Mononuclear cell (primary cell): ENCODE results near the gene S1PR4. TPM values are rescaled to one million over a fixed set of nuclear protein-coding genes. Genes with fewer than 3 reads are reported as not detected.
A peak's percentile ranks its signal among the peaks of the same experiment; 100 is the strongest.
"Not testable (repeated sequence)": the region's sequence is repeated elsewhere in the genome, so short reads cannot be mapped to it uniquely, and the experiment has no call there.

Source experiments
- H3K27me3 ChIP-seq: 2 replicates; pipeline ENCODE4 v1.6.0; 2011; ENCODE audit warnings: low read length, control low read depth; ENCODE audit not compliant: insufficient read depth
- H3K4me1 ChIP-seq: 2 replicates; pipeline ENCODE4 v1.5.1; 2011; ENCODE audit warnings: mild to moderate bottlenecking, low read length, control low read depth; ENCODE audit not compliant: insufficient read depth
- H3K4me3 ChIP-seq: 2 replicates; pipeline ENCODE4 v1.5.1; 2011; ENCODE audit warnings: mild to moderate bottlenecking, low read length, moderate library complexity
- H3K9me3 ChIP-seq: 2 replicates; pipeline ENCODE4 v1.5.1; 2011; ENCODE audit warnings: low read depth, mild to moderate bottlenecking, control low read depth, low read length
- total RNA-seq: library from RNA; depleted of rRNA; stranded (reverse); fragments of >200 nt; gene quantifications from one replicate; pipeline ENCODE4 v1.2.3, GENCODE V29; 2012

Gene S1PR4
- total RNA-seq, 1 donor, result 81.6 TPM

DNA sequence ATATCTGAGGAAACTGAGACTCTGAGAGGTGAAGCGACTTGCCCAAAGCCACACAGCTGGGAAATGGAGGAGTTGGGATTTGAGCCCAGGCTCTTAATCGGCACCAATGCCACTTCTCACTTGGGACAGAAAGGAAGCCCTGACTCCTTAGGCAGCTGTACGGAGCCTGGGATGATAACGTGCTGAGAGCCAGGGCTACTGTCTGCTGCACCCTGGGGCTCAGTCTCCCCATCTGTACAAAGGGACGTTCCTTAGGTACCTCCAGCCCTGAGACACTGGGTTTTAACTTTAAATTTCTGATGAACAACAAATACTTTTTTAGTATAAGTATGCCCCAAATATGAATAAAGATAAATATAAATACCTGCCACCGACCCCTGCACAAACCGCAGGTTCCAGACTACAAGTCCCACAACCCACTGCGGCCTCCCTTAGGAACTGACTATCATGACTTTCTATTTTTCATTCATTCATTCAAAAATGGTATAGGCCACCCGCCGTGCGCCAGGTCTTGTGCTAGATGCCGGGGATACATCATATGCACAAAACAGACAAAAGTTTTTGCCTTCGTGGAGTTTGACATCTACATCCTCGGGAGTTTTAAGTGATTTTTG lies 6.4 kb downstream of the S1PR4 start:
- Histone ChIP-seq H3K4me1 (peaks cover 87% of the 10 kb centered on the region), H3K9me3 (no peaks in the 10 kb centered on the region), H3K27me3 (no peaks in the 10 kb centered on the region), H3K4me3 (peak overlapping the region; percentile 72)

GRCh38 chr19:3185461-3186159 lies 7.0 kb downstream of the S1PR4 start, which contains the start of gene NCLN:
TSS of gene NCLN (plus strand) at chr19:3185930. CDS start at chr19:3186031, 101 bp downstream.
- H3K4me1 ChIP-seq, result peaks cover 88% of the 10 kb centered on the region
- no peaks in the 10 kb centered on the region for H3K9me3 ChIP-seq
- H3K4me3 ChIP-seq, result peak within 1 kb of the TSS; percentile 72
- no peaks in the 10 kb centered on the region for H3K27me3 ChIP-seq

- Histone ChIP-seq H3K27me3 (no peaks in the 10 kb centered on the region), H3K9me3 (no peaks in the 10 kb centered on the region), H3K4me3 (peak overlapping the region; percentile 72), H3K4me1 (peaks cover 81% of the 10 kb centered on the region)
These were observed 7.7 kb downstream of the S1PR4 start for GRCh38 chr19:3186160-3186688.

DNA sequence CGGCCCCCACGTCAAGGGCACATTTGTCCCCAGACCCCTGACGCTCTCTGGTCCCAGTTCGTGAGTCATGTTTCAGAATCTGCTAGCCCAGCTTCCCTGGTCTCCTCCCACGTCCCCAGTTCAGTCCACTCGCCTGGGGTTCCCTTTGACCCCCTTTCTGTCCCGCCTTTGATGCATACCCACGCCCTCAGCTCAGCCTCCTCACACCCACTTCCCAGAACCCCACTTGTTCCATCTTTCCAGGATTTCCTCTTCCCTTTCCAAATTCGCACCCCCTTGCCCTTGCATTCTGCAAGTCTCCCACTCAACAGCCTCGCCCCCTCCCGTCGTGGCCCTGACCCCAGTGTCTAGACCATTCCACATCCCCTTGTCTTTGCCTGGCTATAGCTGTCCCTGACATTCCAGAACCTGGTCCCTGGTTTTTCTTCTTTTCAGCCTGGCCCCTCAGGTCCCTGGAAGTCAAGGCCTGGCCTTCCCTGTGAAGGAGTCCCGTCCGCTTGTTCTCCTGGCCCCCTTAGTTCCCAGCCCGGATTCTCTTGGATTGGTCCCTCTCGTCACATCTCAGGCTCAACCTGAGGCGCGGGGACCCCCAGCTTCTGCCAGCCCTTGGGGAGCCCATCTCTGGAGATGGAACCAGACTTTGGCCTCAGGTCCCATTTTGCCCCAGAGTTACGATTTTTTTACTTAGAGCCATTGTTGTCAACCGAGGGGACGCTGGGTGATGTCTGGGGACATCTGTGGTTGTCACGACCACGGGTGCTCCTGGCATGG lies 8.5 kb downstream of the S1PR4 start:
- Histone ChIP-seq H3K9me3 (no peaks in the 10 kb centered on the region), H3K4me1 (peaks cover 73% of the 10 kb centered on the region), H3K4me3 (peak overlapping the region; percentile 72), H3K27me3 (no peaks in the 10 kb centered on the region)

- Histone ChIP-seq H3K9me3 (no peaks in the 10 kb centered on the region), H3K4me1 (peaks cover 65% of the 10 kb centered on the region), H3K27me3 (no peaks in the 10 kb centered on the region), H3K4me3 (no peak overlapping the region)
These were observed 9.3 kb downstream of the S1PR4 start for GRCh38 chr19:3187662-3188511.

DNA sequence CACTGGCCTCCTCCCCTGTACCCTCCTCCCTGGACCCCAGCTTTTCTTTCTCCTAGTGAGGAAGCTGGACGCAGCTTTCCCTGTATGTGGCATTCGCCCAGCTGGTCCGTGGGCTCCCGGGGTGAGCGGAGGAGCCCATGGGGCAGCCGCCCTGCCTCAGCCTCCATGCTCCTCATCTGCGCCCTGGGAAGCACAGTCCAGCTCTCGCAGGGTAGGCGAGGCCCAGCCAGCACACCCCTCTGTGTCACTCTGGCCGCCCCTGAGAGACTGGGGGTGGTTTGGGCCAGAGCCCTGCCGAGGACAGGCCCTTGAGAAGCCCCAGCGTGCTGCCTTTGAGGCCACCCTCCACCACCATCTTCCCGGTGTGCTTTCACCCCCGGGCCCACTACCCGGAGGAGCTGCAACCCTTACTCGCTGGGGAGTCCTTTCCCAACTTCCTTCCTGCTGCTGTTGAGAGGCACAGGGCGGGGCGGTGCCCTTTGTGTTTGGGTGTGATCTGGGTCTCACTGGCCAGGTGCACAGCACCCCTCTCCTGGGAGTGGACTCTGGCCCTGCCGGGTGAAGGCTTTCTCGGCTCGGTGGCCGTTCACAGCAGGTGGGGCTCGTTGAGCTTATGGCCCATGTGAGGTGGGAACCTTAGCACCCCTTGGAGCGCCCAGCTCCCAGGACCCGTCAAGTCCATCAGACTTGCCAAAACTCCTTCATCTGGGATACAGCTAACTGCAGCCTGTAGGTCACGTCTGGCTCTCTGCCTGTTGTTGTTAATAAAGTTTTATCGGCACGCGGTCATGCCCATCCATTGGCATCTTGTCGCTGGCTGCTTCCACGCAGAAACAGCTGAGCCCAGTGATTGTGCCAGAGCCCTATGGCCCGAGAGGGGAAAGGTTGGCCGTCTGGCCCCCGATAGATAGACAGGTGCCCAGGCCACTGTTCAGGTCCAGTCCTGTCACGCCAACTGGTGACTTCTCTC lies 10.3 kb downstream of the S1PR4 start:
- Histone ChIP-seq H3K4me1 (peaks cover 55% of the 10 kb centered on the region), H3K27me3 (no peaks in the 10 kb centered on the region), H3K4me3 (peak overlapping the region; percentile 11), H3K9me3 (no peaks in the 10 kb centered on the region)

- no peaks in the 10 kb centered on the region for H3K9me3 ChIP-seq
- H3K4me3 ChIP-seq, result no peak overlapping the region
- H3K27me3 ChIP-seq, result no peaks in the 10 kb centered on the region
- H3K4me1 ChIP-seq, result peaks cover 45% of the 10 kb centered on the region
These were observed 11.3 kb downstream of the S1PR4 start for GRCh38 chr19:3189702-3190469.

GRCh38 chr19:3190470-3190770 lies 11.9 kb downstream of the S1PR4 start:
- H3K4me1 ChIP-seq, result peaks cover 40% of the 10 kb centered on the region
- no peaks in the 10 kb centered on the region for H3K27me3 ChIP-seq
- no peaks in the 10 kb centered on the region for H3K9me3 ChIP-seq
- H3K4me3 ChIP-seq, result no peak overlapping the region

DNA sequence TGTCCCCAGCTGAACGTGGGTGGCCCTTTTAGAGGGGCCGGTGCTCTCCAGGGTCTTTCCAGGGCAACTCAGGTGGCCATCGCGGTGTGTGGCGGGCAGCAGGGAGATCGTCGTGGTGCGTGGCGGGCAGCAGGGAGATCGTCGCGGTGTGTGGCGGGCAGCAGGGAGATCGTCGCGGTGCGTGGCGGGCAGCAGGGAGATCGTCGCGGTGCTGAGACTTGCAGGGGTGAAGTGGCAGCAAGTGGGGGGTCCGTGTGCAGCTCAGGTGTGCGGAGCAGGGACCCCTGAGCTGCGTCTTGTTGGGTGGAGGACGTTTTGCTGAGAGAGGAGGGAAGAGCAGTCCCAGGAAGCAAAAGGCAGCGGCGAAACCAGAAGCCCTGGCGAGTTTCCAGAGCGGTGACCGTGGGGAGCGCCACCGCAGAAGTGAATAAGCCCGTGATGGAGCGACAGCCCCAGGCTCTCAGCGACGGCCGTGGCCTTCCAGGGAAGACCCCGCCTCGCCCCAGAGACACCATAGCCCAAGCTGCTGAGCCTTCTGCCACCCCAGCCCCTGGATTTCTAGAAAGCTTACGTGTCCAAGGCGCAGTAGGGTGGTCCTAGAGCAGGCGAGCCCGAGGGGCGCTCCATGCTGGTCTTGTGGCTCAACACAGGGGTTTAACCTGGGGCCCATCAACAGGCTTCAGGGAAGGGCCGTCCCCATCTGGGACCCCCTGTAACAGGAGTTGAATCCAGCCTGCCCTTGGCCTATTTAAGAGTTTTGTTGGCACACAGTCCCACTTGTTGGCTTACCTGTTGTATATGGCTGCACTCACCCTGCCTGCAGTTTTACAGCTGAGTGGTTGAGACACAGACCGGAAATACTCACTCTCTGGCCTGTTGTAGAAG lies 12.6 kb downstream of the S1PR4 start:
- no peaks in the 10 kb centered on the region for H3K9me3 ChIP-seq
- H3K27me3 ChIP-seq, result no peaks in the 10 kb centered on the region
- peaks cover 39% of the 10 kb centered on the region for H3K4me1 ChIP-seq
- no peak overlapping the region for H3K4me3 ChIP-seq

GRCh38 chr19:3191806-3192104 lies 13.2 kb downstream of the S1PR4 start:
- not testable (repeated sequence) for H3K27me3 ChIP-seq, H3K4me3 ChIP-seq, H3K9me3 ChIP-seq
- H3K4me1 ChIP-seq, result peaks cover 33% of the 10 kb centered on the region

DNA sequence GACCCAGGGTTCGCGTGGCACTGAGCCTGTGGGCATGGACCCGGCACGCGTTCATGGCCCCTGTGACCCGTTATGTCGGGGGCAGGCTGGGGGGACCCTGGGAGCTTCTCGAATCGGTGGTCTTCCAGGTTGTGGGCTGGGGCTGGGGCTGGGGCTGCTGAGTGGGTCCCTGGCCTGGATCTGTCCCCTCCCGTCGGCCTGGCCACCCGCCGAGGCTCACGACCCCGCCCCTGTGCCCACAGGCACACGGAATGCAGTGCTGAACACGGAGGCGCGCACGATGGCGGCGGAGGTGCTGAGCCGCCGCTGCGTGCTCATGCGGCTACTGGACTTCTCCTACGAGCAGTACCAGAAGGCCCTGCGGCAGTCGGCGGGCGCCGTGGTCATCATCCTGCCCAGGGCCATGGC lies 13.7 kb downstream of the S1PR4 start:
- H3K9me3 ChIP-seq, result no peaks in the 10 kb centered on the region
- H3K27me3 ChIP-seq, result no peaks in the 10 kb centered on the region
- no peak overlapping the region for H3K4me3 ChIP-seq
- peaks cover 29% of the 10 kb centered on the region for H3K4me1 ChIP-seq

- no peaks in the 10 kb centered on the region for H3K27me3 ChIP-seq
- no peaks in the 10 kb centered on the region for H3K9me3 ChIP-seq
- no peak overlapping the region for H3K4me3 ChIP-seq
- peaks cover 24% of the 10 kb centered on the region for H3K4me1 ChIP-seq
These were observed 14.1 kb downstream of the S1PR4 start for GRCh38 chr19:3192684-3193083.
